ENCODE results near the gene DAD1. TPM values are rescaled to one million over a fixed set of nuclear protein-coding genes. Genes with fewer than 3 reads are reported as not detected.
A peak's percentile ranks its signal among the peaks of the same experiment; 100 is the strongest.
"Not testable (repeated sequence)": the region's sequence is repeated elsewhere in the genome, so short reads cannot be mapped to it uniquely, and the experiment has no call there.

DAD1 gene
- polyA plus RNA-seq (2013, experiment 1 of 2; ENCODE audit: insufficient read length) = 310 TPM
- polyA plus RNA-seq (2013, experiment 2 of 2; ENCODE audit: insufficient read length) = 308 TPM

- DNase-seq = peak; percentile 99
Measured at GRCh38 chr14:22589096-22589839, at the start of gene DAD1. TSS of gene DAD1 (minus strand) at chr14:22589224. CDS start at chr14:22589157, 67 bp downstream.

GRCh38 chr14:22635980-22636379, 47.0 kb upstream of the DAD1 start:
- not testable (repeated sequence) for DNase-seq

GRCh38 chr14:22634233-22634900, 45.3 kb upstream of the DAD1 start:
- DNase-seq = no peak

GRCh38 chr14:22630486-22630885, 41.5 kb upstream of the DAD1 start:
- DNase-seq = peak; percentile 84

GRCh38 chr14:22630066-22630465, 41.0 kb upstream of the DAD1 start:
- DNase-seq = no peak

- DNase-seq = no peak
Measured at GRCh38 chr14:22629361-22629760, 40.3 kb upstream of the DAD1 start.

GRCh38 chr14:22627506-22628263, 38.7 kb upstream of the DAD1 start:
- no peak for DNase-seq

- DNase-seq = no peak
Measured at GRCh38 chr14:22626590-22626989, 37.6 kb upstream of the DAD1 start.

- DNase-seq = no peak
Measured at GRCh38 chr14:22623047-22623446, 34.0 kb upstream of the DAD1 start.

GRCh38 chr14:22622255-22622654, 33.2 kb upstream of the DAD1 start:
- peak; percentile 76 for DNase-seq

- not testable (repeated sequence) for DNase-seq
Measured at GRCh38 chr14:22615765-22616164, 26.7 kb upstream of the DAD1 start.

GRCh38 chr14:22614240-22614799, 25.3 kb upstream of the DAD1 start:
- peak; percentile 99 for DNase-seq

- DNase-seq = no peak
Measured at GRCh38 chr14:22613736-22614239, 24.8 kb upstream of the DAD1 start.

- DNase-seq = peak; percentile 47
Measured at GRCh38 chr14:22613106-22613695, 24.2 kb upstream of the DAD1 start.

- no peak for DNase-seq
Measured at GRCh38 chr14:22610931-22611330, 21.9 kb upstream of the DAD1 start.

- DNase-seq = peak; percentile 24
Measured at GRCh38 chr14:22607291-22607690, 18.3 kb upstream of the DAD1 start.

- DNase-seq = no peak
Measured at GRCh38 chr14:22606380-22606779, 17.4 kb upstream of the DAD1 start.

- peak; percentile 37 for DNase-seq
Measured at GRCh38 chr14:22602862-22603261, 13.8 kb upstream of the DAD1 start.

GRCh38 chr14:22601996-22602395, 13.0 kb upstream of the DAD1 start:
- no peak for DNase-seq

- no peak for DNase-seq
Measured at GRCh38 chr14:22601456-22601855, 12.4 kb upstream of the DAD1 start.

- no peak for DNase-seq
Measured at GRCh38 chr14:22600027-22600426, 11.0 kb upstream of the DAD1 start.

GRCh38 chr14:22599349-22599748, 10.3 kb upstream of the DAD1 start:
- DNase-seq = no peak

All from fibroblast of skin of abdomen (primary cell).